Gastrocnemius medialis (tissue), 4 donors: ENCODE measurements around the gene STK39. TPM values are rescaled to one million over a fixed set of nuclear protein-coding genes. Genes with fewer than 3 reads are reported as not detected.

Source experiments
- ATAC-seq, 2 donors: fragments of 150-250 bp; one replicate each; pipeline ENCODE4 v1.9.1; 2016
- DNase-seq, 2 donors: peaks; one replicate each; pipeline ENCODE4 v3.0.0-alpha.2; 2019
- H3K27ac ChIP-seq, 4 donors: fragments of 200-600 bp; sonication (generic); 1 replicate in 1 of 4; 2 replicates in 3 of 4; pipeline ENCODE4 v1.5.1; 2016 to 2018; ENCODE audit warnings: mild to moderate bottlenecking in 2 of 4, moderate library complexity in 1 of 4
- H3K27me3 ChIP-seq, 3 donors: fragments of 200-600 bp; sonication (generic) in 2 of 3; 1 replicate in 1 of 3; 2 replicates in 2 of 3; pipeline versions ENCODE4 v1.5.1 to v1.6.0; 2016 to 2019; ENCODE audit warnings: mild to moderate bottlenecking in 1 of 3, moderate library complexity in 1 of 3
- H3K36me3 ChIP-seq, 2 donors: fragments of 200-600 bp; sonication (generic) in 1 of 2; one replicate each; pipeline ENCODE4 v1.5.1; 2017 to 2018
- H3K4me1 ChIP-seq, 2 donors: fragments of 200-600 bp; sonication (generic) in 1 of 2; one replicate each; pipeline ENCODE4 v1.5.1; 2016 to 2017; ENCODE audit warnings: mild to moderate bottlenecking in 2 of 2
- H3K4me3 ChIP-seq, 4 donors: fragments of 200-600 bp; sonication (generic) in 3 of 4; 1 replicate in 1 of 4; 2 replicates in 3 of 4; pipeline ENCODE4 v1.5.1; 2016 to 2019; ENCODE audit warnings: mild to moderate bottlenecking in 2 of 4
- H3K9me3 ChIP-seq, 3 donors: fragments of 200-600 bp; sonication (generic) in 2 of 3; 1 replicate in 1 of 3; 2 replicates in 2 of 3; pipeline ENCODE4 v1.5.1; 2016 to 2019
- CTCF ChIP-seq, 5 experiments: fragments of 450-650 bp in 3 of 5; fragments of 200-600 bp in 2 of 5; sonication (generic) in 2 of 5; IDR thresholded peaks in 4 of 5; conservative IDR thresholded peaks in 1 of 5; 1 replicate in 4 of 5; 2 replicates in 1 of 5; pipeline ENCODE4 v1.5.1; 2016 to 2019; ENCODE audit warnings: antibody characterized with exemption in 5 of 5, mild to moderate bottlenecking in 3 of 5, moderate library complexity in 3 of 5
- POLR2A ChIP-seq, 2 donors: fragments of 450-650 bp; IDR thresholded peaks; one replicate each; pipeline ENCODE4 v1.6.1; 2017; ENCODE audit warnings: antibody characterized with exemption in 2 of 2, mild to moderate bottlenecking in 2 of 2, moderate library complexity in 2 of 2
- in situ Hi-C, 4 donors: fragments of 200-750 bp; cut with MboI; loops; one replicate each; pipeline versions ENCODE4 v1.15.0 to v1.8.0; 2017; ENCODE audit warnings: low sequenced_read_pairs in 4 of 4
- intact Hi-C: fragments of 100-400 bp; cut with DNase I; formaldehyde crosslinking; loops from one replicate; pipeline ENCODE4 v1.15.1; 2023; ENCODE audit warnings: low total_unique reads
- total RNA-seq, 4 donors: library from RNA; depleted of rRNA; stranded (reverse); fragments of >200 nt; gene quantifications; one replicate each; pipeline versions ENCODE4 v1.1.0 to v1.2.3, GENCODE V29; 2016

The STK39 gene
- total RNA-seq, 4 donors from 2014 or later, result 0.66 to 2.9 (median 1.9) TPM

DNA sequence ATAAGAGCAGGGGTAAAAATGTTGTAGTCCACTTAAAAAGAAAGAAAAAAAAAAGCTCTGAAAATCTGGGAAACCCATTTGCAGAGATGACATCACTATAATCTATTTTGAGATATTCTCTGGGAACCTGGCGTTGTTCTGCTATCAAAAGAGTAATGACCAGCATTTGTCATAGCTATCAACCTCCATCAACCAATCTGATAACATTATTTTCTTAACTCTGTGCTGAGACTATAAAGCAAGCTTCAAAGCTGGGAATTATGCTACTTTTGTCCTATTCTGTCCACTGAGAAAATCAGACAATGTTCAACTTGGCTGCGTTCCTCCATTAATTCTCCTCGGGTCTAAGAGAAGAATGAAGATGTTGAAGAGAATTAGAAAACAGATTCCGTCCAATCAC is 107.5 kb downstream of the STK39 start:
- in situ Hi-C loops (no loop called here), intact Hi-C loops (no loop called here)
- H3K36me3 ChIP-seq, result no peaks in the 10 kb centered on the region
- ATAC-seq, result peak in 1 of 2 donors; percentile 30
- no peak overlapping the region for H3K4me3 ChIP-seq
- H3K27ac ChIP-seq, result peak overlapping the region in 3 of 4 donors; percentile 11 to 55 (median 36)
- DNase-seq, result no peak
- no peak for TF ChIP-seq POLR2A (IDR thresholded peaks at IDR 0.05)
- no peak for TF ChIP-seq CTCF (IDR thresholded peaks at IDR 0.05 in 4 of 5, conservative IDR thresholded peaks at IDR 0.05 in 1 of 5)
- H3K9me3 ChIP-seq, result no peaks in the 10 kb centered on the region
- H3K4me1 ChIP-seq, result peaks cover 0 to 12% of the 10 kb centered on the region in 2 donors
- H3K27me3 ChIP-seq, result no peaks in the 10 kb centered on the region

DNA sequence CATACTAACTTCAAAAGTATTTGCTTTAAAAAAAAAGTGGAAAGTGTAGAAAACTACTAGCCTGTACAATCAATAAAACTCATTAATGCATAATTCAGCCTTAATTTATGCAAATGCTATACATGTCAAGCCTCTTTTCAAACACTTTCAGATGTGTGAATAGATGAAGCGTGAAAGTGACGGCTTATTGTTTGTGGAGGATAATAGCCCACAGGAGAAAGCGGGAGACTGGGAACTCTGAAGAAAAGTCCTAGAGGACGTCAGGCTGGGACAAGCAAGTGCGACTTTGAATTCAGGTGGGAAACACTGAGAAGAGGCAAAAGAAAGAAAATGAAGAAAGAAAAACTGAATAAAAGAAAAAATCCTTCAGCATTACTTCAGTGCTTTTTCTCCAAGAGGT is 108.5 kb downstream of the STK39 start:
- Histone ChIP-seq H3K27me3 (no peaks in the 10 kb centered on the region), H3K36me3 (no peaks in the 10 kb centered on the region), H3K4me3 (no peak overlapping the region), H3K4me1 (peaks cover 0 to 12% of the 10 kb centered on the region in 2 donors), H3K27ac (peak overlapping the region in 3 of 4 donors; percentile 11 to 33 (median 14)), H3K9me3 (no peaks in the 10 kb centered on the region)
- intact Hi-C loops, result no loop called here
- no peak for TF ChIP-seq CTCF (IDR thresholded peaks at IDR 0.05 in 4 of 5, conservative IDR thresholded peaks at IDR 0.05 in 1 of 5)
- TF ChIP-seq POLR2A (IDR thresholded peaks at IDR 0.05), result no peak
- DNase-seq, result no peak
- no peak for ATAC-seq
- in situ Hi-C loops, result no loop called here

DNA sequence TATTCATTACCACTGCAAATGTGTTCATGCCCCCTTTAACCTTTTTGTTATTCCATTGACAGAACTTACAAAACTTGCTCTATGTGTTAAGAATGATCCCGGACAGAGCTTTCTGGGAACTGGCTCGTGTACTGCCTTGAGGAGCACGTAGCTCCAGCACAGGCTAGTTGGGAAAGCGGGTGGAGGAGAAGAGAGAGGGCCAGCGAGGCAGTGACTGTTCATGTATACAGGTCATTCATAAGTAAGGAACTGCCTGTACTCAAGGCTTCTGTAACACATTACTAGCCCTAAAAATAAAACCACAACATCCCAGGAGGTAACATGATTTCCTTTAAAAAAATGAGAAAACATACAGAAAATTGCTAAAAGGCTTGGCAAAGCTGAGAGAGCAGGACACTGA is 109.0 kb downstream of the STK39 start:
- ATAC-seq (peak; percentile 69 to 76), DNase-seq (peak; percentile 10 to 20)
- H3K27ac ChIP-seq, result peak overlapping the region in 3 of 4 donors; percentile 33 to 51 (median 34)
- in situ Hi-C loops (no loop called here), intact Hi-C loops (no loop called here)
- H3K4me3 ChIP-seq, result no peak overlapping the region
- no peaks in the 10 kb centered on the region for H3K36me3 ChIP-seq
- H3K27me3 ChIP-seq, result no peaks in the 10 kb centered on the region
- no peaks in the 10 kb centered on the region for H3K9me3 ChIP-seq
- peaks cover 0 to 12% of the 10 kb centered on the region in 2 donors for H3K4me1 ChIP-seq
- no peak for TF ChIP-seq POLR2A (IDR thresholded peaks at IDR 0.05)
- no peak for TF ChIP-seq CTCF (IDR thresholded peaks at IDR 0.05 in 4 of 5, conservative IDR thresholded peaks at IDR 0.05 in 1 of 5)

- no peak overlapping the region for H3K4me3 ChIP-seq
- in situ Hi-C loops, result no loop called here
- no peaks in the 10 kb centered on the region for H3K36me3 ChIP-seq
- DNase-seq (no peak), ATAC-seq (no peak)
- TF ChIP-seq CTCF (IDR thresholded peaks at IDR 0.05 in 4 of 5, conservative IDR thresholded peaks at IDR 0.05 in 1 of 5) (no peak), POLR2A (IDR thresholded peaks at IDR 0.05) (no peak)
- peaks cover 0 to 12% of the 10 kb centered on the region in 2 donors for H3K4me1 ChIP-seq
- no peaks in the 10 kb centered on the region for H3K9me3 ChIP-seq
- no peaks in the 10 kb centered on the region for H3K27me3 ChIP-seq
- intact Hi-C loops, result no loop called here
- peak overlapping the region in 3 of 4 donors; percentile 33 to 51 (median 34) for H3K27ac ChIP-seq
Observed at GRCh38 chr2:168137510-168138180, 109.8 kb downstream of the STK39 start.
